ENCODE results near the gene AQP3.

Gene AQP3

GRCh38 chr9:33453999-33454660 is 6.7 kb upstream of the AQP3 start:
- no peak overlapping the region for H3K4me3 ChIP-seq (ENCODE audit: low read length)
- TF ChIP-seq CTCF (conservative IDR thresholded peaks at IDR 0.05; ENCODE audit: low read depth, low read length), result no peak
- DNase-seq (ENCODE audit: low read depth), result no peak

GRCh38 chr9:33453286-33453860 is 6.0 kb upstream of the AQP3 start:
- no peak overlapping the region for H3K4me3 ChIP-seq (ENCODE audit: low read length)
- no peak for DNase-seq (ENCODE audit: low read depth)
- TF ChIP-seq CTCF (conservative IDR thresholded peaks at IDR 0.05; ENCODE audit: low read depth, low read length), result no peak

- DNase-seq (ENCODE audit: low read depth), result peak; percentile 42
- TF ChIP-seq CTCF (conservative IDR thresholded peaks at IDR 0.05; ENCODE audit: low read depth, low read length), result peak; percentile 93
- H3K4me3 ChIP-seq (ENCODE audit: low read length), result no peak overlapping the region
Observed at GRCh38 chr9:33452828-33453271, 5.5 kb upstream of the AQP3 start.

- DNase-seq (ENCODE audit: low read depth), result no peak
- no peak for TF ChIP-seq CTCF (conservative IDR thresholded peaks at IDR 0.05; ENCODE audit: low read depth, low read length)
Observed at GRCh38 chr9:33450621-33451146, 3.3 kb upstream of the AQP3 start.

GRCh38 chr9:33449715-33450114 is 2.3 kb upstream of the AQP3 start:
- no peak for DNase-seq (ENCODE audit: low read depth)
- no peak overlapping the region for H3K4me3 ChIP-seq (ENCODE audit: low read length)
- TF ChIP-seq CTCF (conservative IDR thresholded peaks at IDR 0.05; ENCODE audit: low read depth, low read length), result no peak

More at GRCh38 chr9:33450621-33451146, 3.3 kb upstream of the AQP3 start:
- H3K4me3 ChIP-seq (ENCODE audit: low read length), result no peak overlapping the region

GRCh38 chr9:33447799-33448553 is 583 bp upstream of the AQP3 start:
- DNase-seq (ENCODE audit: low read depth), result no peak
- H3K4me3 ChIP-seq (ENCODE audit: low read length), result peak overlapping the region; percentile 31
- TF ChIP-seq CTCF (conservative IDR thresholded peaks at IDR 0.05; ENCODE audit: low read depth, low read length), result no peak

Data from retinal pigment epithelial cell (primary cell).